BLaER1 (cell line): ENCODE measurements around the gene GRIA3.
"Not testable (repeated sequence)": the region's sequence is repeated elsewhere in the genome, so short reads cannot be mapped to it uniquely, and the experiment has no call there.

ENCODE experiments used
- H3K27ac ChIP-seq: shearing (Covaris generic); formaldehyde crosslinking; 2 replicates; pipeline ENCODE4 v1.8.1; 2022
- H3K27me3 ChIP-seq: shearing (Covaris generic); formaldehyde crosslinking; 2 replicates; pipeline ENCODE4 v1.8.1; 2022
- H3K36me3 ChIP-seq: shearing (Covaris generic); formaldehyde crosslinking; 2 replicates; pipeline ENCODE4 v1.8.1; 2022
- H3K4me1 ChIP-seq: shearing (Covaris generic); formaldehyde crosslinking; 2 replicates; pipeline ENCODE4 v1.8.1; 2022
- H3K4me2 ChIP-seq: shearing (Covaris generic); formaldehyde crosslinking; 2 replicates; pipeline ENCODE4 v1.8.1; 2022
- H3K4me3 ChIP-seq: shearing (Covaris generic); formaldehyde crosslinking; 2 replicates; pipeline ENCODE4 v1.8.1; 2022
- H3K9ac ChIP-seq: shearing (Covaris generic); formaldehyde crosslinking; 2 replicates; pipeline ENCODE4 v1.8.1; 2022
- H3K9me3 ChIP-seq: shearing (Covaris generic); formaldehyde crosslinking; 2 replicates; pipeline ENCODE4 v1.8.1; 2022
- H4K20me1 ChIP-seq: shearing (Covaris generic); formaldehyde crosslinking; 2 replicates; pipeline ENCODE4 v1.8.1; 2022
- Cebpa-rat ChIP-seq: shearing (Covaris generic); IDR thresholded peaks from 2 replicates; pipeline ENCODE4 v1.8.1; 2022

GRIA3 gene

DNA sequence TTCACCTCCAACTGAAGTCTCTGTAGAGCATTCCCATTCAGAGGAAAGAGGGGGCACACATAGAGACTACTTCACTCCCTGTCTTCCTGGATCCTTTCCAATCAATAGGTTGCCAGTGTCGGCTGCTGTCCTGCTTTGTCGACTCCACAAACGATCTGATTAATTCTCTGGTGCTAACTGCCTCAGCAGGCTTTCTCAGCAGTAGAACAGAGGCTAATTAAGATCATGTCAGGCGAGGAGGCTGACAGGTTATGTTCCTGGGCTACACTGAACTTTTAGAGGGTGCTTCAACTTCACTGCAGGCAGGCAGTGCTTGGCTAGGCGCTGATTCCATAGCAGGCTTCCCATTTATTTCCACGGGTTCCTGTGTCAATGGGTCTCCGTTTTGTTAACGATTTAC is 79.2 kb downstream of the GRIA3 start:
- no peak overlapping the region for H3K9ac ChIP-seq
- no peak overlapping the region for H3K4me2 ChIP-seq
- no peaks in the 10 kb centered on the region for H4K20me1 ChIP-seq
- H3K27ac ChIP-seq, result no peak overlapping the region
- no peaks in the 10 kb centered on the region for H3K9me3 ChIP-seq
- H3K36me3 ChIP-seq, result no peaks in the 10 kb centered on the region
- TF ChIP-seq Cebpa-rat, result no peak
- H3K4me1 ChIP-seq, result no peaks in the 10 kb centered on the region
- peaks cover 98% of the 10 kb centered on the region for H3K27me3 ChIP-seq
- H3K4me3 ChIP-seq, result no peak overlapping the region

DNA sequence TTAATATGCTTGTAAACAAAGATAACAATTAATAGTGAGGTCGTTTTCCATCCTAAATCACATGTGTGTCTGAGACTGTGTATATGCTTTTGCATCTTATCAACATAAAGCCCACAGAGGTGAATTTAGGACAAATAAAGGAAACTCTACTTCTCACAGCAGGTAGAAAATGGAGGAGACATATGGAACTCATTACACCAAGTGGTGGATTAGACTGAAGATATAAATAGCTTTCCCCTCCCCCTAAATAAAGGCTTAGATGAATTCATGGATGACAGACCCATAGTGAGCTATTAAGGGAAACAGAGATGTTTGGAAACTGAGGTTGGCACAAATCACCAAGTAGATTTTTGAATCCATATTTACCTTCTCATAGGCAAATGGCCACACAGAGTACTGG is 79.7 kb downstream of the GRIA3 start:
- Histone ChIP-seq H3K27me3 (peaks cover 97% of the 10 kb centered on the region), H3K9me3 (no peaks in the 10 kb centered on the region), H3K27ac (no peak overlapping the region), H3K4me2 (no peak overlapping the region), H3K4me3 (no peak overlapping the region), H3K9ac (no peak overlapping the region), H3K36me3 (no peaks in the 10 kb centered on the region), H3K4me1 (no peaks in the 10 kb centered on the region), H4K20me1 (no peaks in the 10 kb centered on the region)
- TF ChIP-seq Cebpa-rat, result no peak

DNA sequence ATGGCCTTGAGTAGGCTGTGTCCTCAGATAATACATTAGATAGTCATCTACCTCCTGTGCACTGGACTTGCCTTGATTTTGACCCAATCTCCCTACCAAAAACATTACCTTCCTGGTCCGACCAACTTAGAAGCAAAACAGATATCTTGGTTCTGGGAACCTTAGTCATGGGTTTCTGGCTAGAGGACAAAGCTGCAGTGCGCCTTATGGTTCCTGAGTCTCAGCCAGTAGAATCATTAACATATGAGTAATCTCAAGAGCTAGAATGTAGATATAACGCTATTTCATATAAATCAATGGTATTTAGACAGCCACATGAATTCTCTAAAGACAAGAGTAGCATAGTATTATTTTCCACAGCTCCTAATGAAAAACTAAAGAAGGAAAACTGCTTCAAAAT is 83.1 kb downstream of the GRIA3 start:
- TF ChIP-seq Cebpa-rat, result no peak

DNA sequence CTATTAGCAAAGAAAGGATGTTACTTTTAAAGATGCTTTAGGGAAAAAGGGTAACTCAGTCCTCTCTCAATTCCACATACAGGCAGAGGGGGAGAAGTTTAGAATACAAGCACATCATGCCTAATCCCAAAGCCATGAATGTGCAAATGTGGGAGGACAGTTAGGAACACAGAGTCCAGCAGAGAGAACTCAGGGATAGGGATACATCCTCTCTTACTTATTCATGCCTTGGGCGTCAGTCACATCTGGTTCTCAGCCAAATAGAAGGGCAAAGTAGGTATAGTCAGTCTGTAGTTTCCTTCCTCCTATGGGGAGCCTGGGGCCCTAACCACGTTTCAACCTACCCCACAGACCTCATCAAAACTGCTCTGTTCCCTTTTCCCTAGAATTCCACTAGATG is 87.8 kb downstream of the GRIA3 start:
- no peak for TF ChIP-seq Cebpa-rat
- no peaks in the 10 kb centered on the region for H3K36me3 ChIP-seq
- H3K4me2 ChIP-seq, result no peak overlapping the region
- H3K4me1 ChIP-seq, result no peaks in the 10 kb centered on the region
- H3K9ac ChIP-seq, result no peak overlapping the region
- H3K4me3 ChIP-seq, result no peak overlapping the region
- H3K27ac ChIP-seq, result no peak overlapping the region
- no peaks in the 10 kb centered on the region for H4K20me1 ChIP-seq
- no peaks in the 10 kb centered on the region for H3K9me3 ChIP-seq
- peaks cover 93% of the 10 kb centered on the region for H3K27me3 ChIP-seq

More for the DNA sequence above, 83.1 kb downstream of the GRIA3 start:
- Histone ChIP-seq H3K27me3 (peaks cover 95% of the 10 kb centered on the region), H3K9ac (no peak overlapping the region), H3K4me3 (no peak overlapping the region), H3K27ac (no peak overlapping the region), H3K4me1 (no peaks in the 10 kb centered on the region), H3K9me3 (no peaks in the 10 kb centered on the region), H3K4me2 (no peak overlapping the region), H3K36me3 (no peaks in the 10 kb centered on the region), H4K20me1 (no peaks in the 10 kb centered on the region)

DNA sequence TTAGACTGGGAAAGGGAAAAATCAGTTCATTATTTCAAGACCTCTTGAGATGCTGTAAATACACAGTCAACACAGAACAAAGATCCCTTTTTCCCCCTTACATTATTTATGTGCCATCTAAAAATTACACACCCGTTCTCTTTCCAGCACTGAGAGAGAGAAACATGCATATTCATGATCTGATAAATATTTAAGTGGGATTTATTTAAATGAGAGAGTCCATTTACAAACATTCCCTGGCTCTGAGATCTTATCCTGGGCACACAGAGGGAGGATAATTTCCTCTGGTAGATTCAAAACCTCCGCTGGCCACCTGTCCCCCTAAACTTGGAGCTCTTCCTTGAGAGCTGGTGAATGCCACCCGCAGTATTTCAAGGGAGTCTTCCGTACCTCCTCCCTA is 88.6 kb downstream of the GRIA3 start:
- Histone ChIP-seq H3K9me3 (no peaks in the 10 kb centered on the region), H3K9ac (no peak overlapping the region), H3K4me2 (no peak overlapping the region), H3K36me3 (no peaks in the 10 kb centered on the region), H3K27me3 (peaks cover 91% of the 10 kb centered on the region), H3K4me1 (no peaks in the 10 kb centered on the region), H4K20me1 (no peaks in the 10 kb centered on the region), H3K4me3 (no peak overlapping the region), H3K27ac (no peak overlapping the region)
- no peak for TF ChIP-seq Cebpa-rat

DNA sequence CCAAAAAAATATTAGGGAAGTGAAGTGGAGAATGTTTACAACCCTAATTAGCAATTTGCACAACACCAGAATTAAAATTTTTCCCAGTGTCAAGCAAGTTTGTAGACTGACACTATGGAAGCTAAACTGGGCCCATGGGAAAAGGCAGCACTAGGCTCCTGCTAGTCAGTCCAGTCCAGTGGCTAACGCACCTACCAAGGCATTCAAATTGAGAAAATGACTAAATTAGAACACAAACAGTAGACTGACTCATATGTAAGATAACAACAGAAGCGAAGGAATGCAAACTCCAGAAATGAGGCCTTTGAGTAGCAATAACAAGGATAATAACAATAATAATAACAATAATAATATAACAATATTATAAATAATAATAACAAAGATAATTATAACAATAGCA is 90.7 kb downstream of the GRIA3 start:
- H3K36me3 ChIP-seq, result no peaks in the 10 kb centered on the region
- TF ChIP-seq Cebpa-rat, result no peak
- peaks cover 85% of the 10 kb centered on the region for H3K27me3 ChIP-seq

DNA sequence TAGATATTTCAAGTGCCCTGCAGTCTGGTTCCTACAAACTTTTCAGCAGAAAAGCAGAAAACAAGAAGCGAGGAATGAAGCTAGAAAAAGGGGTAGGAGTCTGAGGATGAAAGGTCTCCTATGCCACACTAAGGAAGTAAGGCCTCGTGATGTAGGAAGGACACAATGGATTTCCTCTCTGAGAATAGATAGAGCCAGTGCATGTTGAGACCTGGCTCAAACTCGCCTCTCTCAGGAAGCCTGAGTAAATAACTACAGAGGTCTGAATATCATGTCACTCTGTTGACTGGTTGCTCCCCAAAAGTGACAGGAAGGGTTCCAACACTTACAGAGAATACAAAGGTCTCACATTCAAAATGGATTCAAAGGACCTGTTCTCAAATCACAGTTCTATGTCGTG is 93.3 kb downstream of the GRIA3 start:
- Histone ChIP-seq H3K36me3 (no peaks in the 10 kb centered on the region), H3K9me3 (no peaks in the 10 kb centered on the region)

More for the DNA sequence above, 90.7 kb downstream of the GRIA3 start:
- no peaks in the 10 kb centered on the region for H3K4me1 ChIP-seq
- H3K9me3 ChIP-seq, result no peaks in the 10 kb centered on the region
- no peak overlapping the region for H3K9ac ChIP-seq
- no peaks in the 10 kb centered on the region for H4K20me1 ChIP-seq
- H3K4me2 ChIP-seq, result no peak overlapping the region
- H3K4me3 ChIP-seq, result no peak overlapping the region
- H3K27ac ChIP-seq, result no peak overlapping the region

DNA sequence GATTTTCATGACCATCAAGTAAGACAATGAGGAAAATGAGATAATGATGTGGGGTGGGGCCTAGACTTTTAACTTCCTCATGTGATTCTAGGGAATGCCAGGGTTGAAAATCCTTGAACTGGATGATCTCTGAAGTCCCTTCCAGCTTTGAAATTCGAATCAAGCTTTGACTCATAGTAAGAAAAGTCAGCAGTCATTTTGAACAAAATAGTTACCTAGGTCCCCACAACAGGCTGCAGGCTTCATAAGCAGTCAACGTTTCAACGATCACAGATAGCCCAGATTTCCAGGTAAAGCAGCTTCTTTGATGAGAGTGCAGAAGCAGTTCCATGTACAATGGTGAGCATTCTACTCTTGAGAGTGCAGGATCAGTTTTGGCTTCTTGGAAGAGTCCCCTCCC is 93.7 kb downstream of the GRIA3 start:
- Histone ChIP-seq H4K20me1 (no peaks in the 10 kb centered on the region), H3K36me3 (no peaks in the 10 kb centered on the region), H3K27me3 (peaks cover 87% of the 10 kb centered on the region), H3K4me1 (no peaks in the 10 kb centered on the region), H3K4me3 (no peak overlapping the region), H3K9me3 (no peaks in the 10 kb centered on the region), H3K4me2 (no peak overlapping the region), H3K9ac (no peak overlapping the region), H3K27ac (no peak overlapping the region)
- no peak for TF ChIP-seq Cebpa-rat

More for the DNA sequence above, 93.3 kb downstream of the GRIA3 start:
- H3K4me3 ChIP-seq, result no peak overlapping the region
- H3K4me2 ChIP-seq, result no peak overlapping the region
- no peak for TF ChIP-seq Cebpa-rat
- H4K20me1 ChIP-seq, result no peaks in the 10 kb centered on the region
- no peaks in the 10 kb centered on the region for H3K4me1 ChIP-seq
- H3K27ac ChIP-seq, result no peak overlapping the region
- peaks cover 87% of the 10 kb centered on the region for H3K27me3 ChIP-seq
- no peak overlapping the region for H3K9ac ChIP-seq

DNA sequence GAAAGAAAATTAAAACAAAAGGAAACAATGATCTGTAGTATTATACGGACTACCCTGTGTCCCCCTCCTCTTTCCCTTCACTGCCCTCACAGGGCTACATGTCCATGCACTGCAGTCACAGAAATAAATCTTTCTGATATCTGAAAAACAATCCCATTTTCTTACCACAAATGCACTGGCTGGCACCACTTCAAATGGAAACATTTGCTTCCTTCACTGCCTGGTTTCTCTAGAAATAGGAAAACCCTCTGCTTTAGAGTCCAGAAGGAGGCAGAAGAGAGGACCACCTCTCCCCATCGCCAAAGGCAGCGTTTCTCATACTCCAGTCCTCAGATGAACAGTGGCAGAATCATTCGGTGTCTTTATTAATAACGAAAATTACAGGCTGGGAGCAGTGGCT is 98.2 kb downstream of the GRIA3 start:
- Histone ChIP-seq H3K36me3 (no peaks in the 10 kb centered on the region), H3K9me3 (no peaks in the 10 kb centered on the region), H4K20me1 (no peaks in the 10 kb centered on the region), H3K4me3 (no peak overlapping the region), H3K9ac (no peak overlapping the region), H3K27ac (no peak overlapping the region), H3K4me2 (no peak overlapping the region), H3K4me1 (no peaks in the 10 kb centered on the region), H3K27me3 (peaks cover 89% of the 10 kb centered on the region)
- no peak for TF ChIP-seq Cebpa-rat

DNA sequence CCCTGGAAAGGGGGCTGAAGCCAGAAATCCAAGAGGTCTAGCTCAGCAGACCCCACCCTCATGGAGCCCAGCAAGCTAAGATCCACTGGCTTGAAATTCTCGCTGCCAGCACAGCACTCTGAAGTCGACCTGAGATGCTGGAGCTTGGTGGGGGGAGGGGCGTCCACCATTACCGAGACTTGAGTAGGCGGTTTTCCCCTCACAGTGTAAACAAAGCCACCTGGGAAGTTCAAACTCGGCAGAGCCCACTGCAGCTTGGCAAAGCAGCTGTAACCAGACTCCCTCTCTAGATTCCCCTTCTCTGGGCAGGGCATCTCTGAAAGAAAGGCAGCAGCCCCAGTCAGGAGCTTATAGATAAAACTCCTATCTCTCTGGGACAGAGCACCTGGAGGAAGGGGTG is 99.3 kb downstream of the GRIA3 start:
- not testable (repeated sequence) for H3K4me1 ChIP-seq, H3K27ac ChIP-seq, H3K36me3 ChIP-seq, H4K20me1 ChIP-seq, H3K9me3 ChIP-seq, H3K4me2 ChIP-seq, H3K9ac ChIP-seq, H3K4me3 ChIP-seq
- peaks cover 78% of the 10 kb centered on the region for H3K27me3 ChIP-seq

DNA sequence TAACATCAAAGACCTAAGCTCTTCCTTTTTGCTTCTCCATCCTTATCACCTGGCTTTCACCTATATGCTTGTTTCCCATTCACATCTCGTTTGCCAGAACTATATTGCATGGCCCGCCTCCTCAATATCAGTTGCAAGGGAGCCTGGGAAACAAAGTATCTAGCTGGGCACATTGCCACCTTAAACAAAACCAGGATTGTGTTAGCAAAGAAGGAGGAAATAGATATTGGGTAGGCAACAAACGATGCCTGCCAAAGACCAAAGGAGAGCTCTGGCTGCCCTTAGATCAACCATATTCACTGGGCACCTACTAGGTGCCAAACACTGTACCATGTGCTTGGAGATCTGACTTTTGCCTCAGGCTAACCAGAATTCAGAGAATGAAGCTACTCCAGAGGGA is 107.5 kb downstream of the GRIA3 start:
- Histone ChIP-seq H4K20me1 (no peaks in the 10 kb centered on the region), H3K36me3 (no peaks in the 10 kb centered on the region), H3K27ac (no peak overlapping the region), H3K4me1 (peaks cover 7% of the 10 kb centered on the region), H3K4me3 (no peak overlapping the region), H3K9me3 (no peaks in the 10 kb centered on the region), H3K4me2 (no peak overlapping the region), H3K27me3 (peaks cover 43% of the 10 kb centered on the region), H3K9ac (no peak overlapping the region)
- no peak for TF ChIP-seq Cebpa-rat
